Measurements from ENCODE around the gene SLC22A4.

Gene SLC22A4

GRCh38 chr5:132297211-132297940 is 3.2 kb downstream of the SLC22A4 start:
- DNase-seq (ENCODE audit: low read depth in 1 of 2, low spot score in 1 of 2), result no peak

- no peak for DNase-seq (ENCODE audit: low read depth in 1 of 2, low spot score in 1 of 2)
Observed at GRCh38 chr5:132298298-132299212, 4.4 kb downstream of the SLC22A4 start.

- no peak for DNase-seq (ENCODE audit: low read depth in 1 of 2, low spot score in 1 of 2)
Observed at GRCh38 chr5:132299917-132300316, 5.7 kb downstream of the SLC22A4 start.

- no peak for DNase-seq (ENCODE audit: low read depth in 1 of 2, low spot score in 1 of 2)
Observed at GRCh38 chr5:132300577-132301343, 6.6 kb downstream of the SLC22A4 start.

- no peak for DNase-seq (ENCODE audit: low read depth in 1 of 2, low spot score in 1 of 2)
Observed at GRCh38 chr5:132301344-132302271, 7.4 kb downstream of the SLC22A4 start.

- no peak for DNase-seq (ENCODE audit: low read depth in 1 of 2, low spot score in 1 of 2)
Observed at GRCh38 chr5:132302413-132302812, 8.2 kb downstream of the SLC22A4 start.

GRCh38 chr5:132303589-132303988 is 9.4 kb downstream of the SLC22A4 start:
- no peak for DNase-seq (ENCODE audit: low read depth in 1 of 2, low spot score in 1 of 2)

- no peak for DNase-seq (ENCODE audit: low read depth in 1 of 2, low spot score in 1 of 2)
Observed at GRCh38 chr5:132305420-132305819, 11.2 kb downstream of the SLC22A4 start.

GRCh38 chr5:132308701-132309100 is 14.5 kb downstream of the SLC22A4 start:
- no peak for DNase-seq (ENCODE audit: low read depth in 1 of 2, low spot score in 1 of 2)

- DNase-seq (ENCODE audit: low read depth in 1 of 2, low spot score in 1 of 2), result no peak
Observed at GRCh38 chr5:132309679-132310078, 15.5 kb downstream of the SLC22A4 start.

- no peak for DNase-seq (ENCODE audit: low read depth in 1 of 2, low spot score in 1 of 2)
Observed at GRCh38 chr5:132310141-132310834, 16.1 kb downstream of the SLC22A4 start.

GRCh38 chr5:132313366-132313765 is 19.2 kb downstream of the SLC22A4 start:
- no peak for DNase-seq (ENCODE audit: low read depth in 1 of 2, low spot score in 1 of 2)

GRCh38 chr5:132313961-132314432 is 19.8 kb downstream of the SLC22A4 start:
- no peak for DNase-seq (ENCODE audit: low read depth in 1 of 2, low spot score in 1 of 2)

- DNase-seq (ENCODE audit: low read depth in 1 of 2, low spot score in 1 of 2), result no peak
Observed at GRCh38 chr5:132315529-132316067, 21.4 kb downstream of the SLC22A4 start.

- no peak for DNase-seq (ENCODE audit: low read depth in 1 of 2, low spot score in 1 of 2)
Observed at GRCh38 chr5:132319975-132320374, 25.8 kb downstream of the SLC22A4 start.

GRCh38 chr5:132321109-132321721 is 27.0 kb downstream of the SLC22A4 start:
- DNase-seq (ENCODE audit: low read depth in 1 of 2, low spot score in 1 of 2), result no peak

GRCh38 chr5:132322266-132322665 is 28.1 kb downstream of the SLC22A4 start:
- no peak for DNase-seq (ENCODE audit: low read depth in 1 of 2, low spot score in 1 of 2)

GRCh38 chr5:132323202-132323601 is 29.0 kb downstream of the SLC22A4 start:
- no peak for DNase-seq (ENCODE audit: low read depth in 1 of 2, low spot score in 1 of 2)

GRCh38 chr5:132325691-132326090 is 31.5 kb downstream of the SLC22A4 start:
- DNase-seq (ENCODE audit: low read depth in 1 of 2, low spot score in 1 of 2), result no peak

Data from activated CD4-positive, alpha-beta T cell treated with anti-CD3 and anti-CD28 coated beads, Interleukin-2, amount 50 U/mL, for 24 hours (primary cell).